HL-60/S4 (cell line): ENCODE results near the gene ZC3H13.
"Not testable (repeated sequence)": the region's sequence is repeated elsewhere in the genome, so short reads cannot be mapped to it uniquely, and the experiment has no call there.

Experiments used
- in situ Hi-C: fragments of 300-500 bp; cut with MboI; formaldehyde crosslinking; loops from 2 replicates; pipeline ENCODE4 v1.14.3; 2022; ENCODE audit warnings: low sequenced_read_pairs

ZC3H13 gene

GRCh38 chr13:46015366-46015765 is 37.2 kb downstream of the ZC3H13 start:
- in situ Hi-C loops, result no loop called here

DNA sequence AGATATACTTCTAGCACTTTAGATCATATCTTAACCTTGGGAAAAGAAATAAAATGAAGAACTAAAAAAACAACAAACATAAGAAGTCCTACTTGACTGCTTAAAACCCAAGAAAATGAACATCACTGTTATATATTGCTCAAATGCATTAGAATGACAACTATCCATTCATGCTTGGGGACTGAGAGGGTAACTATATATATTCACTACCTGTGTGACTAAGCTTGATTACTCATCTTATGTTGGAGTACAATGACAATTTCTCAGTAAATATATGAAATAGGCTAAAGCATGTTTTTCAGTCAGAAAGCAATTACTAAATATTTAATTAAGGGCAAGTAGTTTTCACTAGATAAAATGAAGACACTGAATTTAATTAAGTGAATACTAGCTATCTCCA is 40.1 kb downstream of the ZC3H13 start:
- in situ Hi-C loops, result no loop called here

- in situ Hi-C loops, result no loop called here
These were observed 42.4 kb downstream of the ZC3H13 start for GRCh38 chr13:46010148-46010547.

DNA sequence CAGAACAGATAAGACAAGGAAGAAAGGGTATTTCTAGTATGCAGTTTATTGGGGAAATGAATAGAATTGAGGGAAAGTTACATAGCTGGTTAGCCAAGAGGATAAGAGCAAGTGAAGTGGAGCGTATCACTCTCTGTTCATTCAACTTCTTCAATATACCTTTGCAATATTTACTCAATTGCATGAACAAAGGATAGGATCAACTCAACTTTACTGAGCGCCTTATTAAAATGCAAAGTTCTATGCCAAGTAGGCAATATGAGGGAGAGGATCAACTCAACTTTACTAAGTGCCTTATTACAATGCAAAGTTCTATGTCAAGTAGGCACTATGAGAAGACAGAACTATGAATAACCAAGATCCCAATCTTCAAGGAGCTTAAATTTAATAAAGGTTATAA is 43.9 kb downstream of the ZC3H13 start:
- in situ Hi-C loops, result no loop called here

DNA sequence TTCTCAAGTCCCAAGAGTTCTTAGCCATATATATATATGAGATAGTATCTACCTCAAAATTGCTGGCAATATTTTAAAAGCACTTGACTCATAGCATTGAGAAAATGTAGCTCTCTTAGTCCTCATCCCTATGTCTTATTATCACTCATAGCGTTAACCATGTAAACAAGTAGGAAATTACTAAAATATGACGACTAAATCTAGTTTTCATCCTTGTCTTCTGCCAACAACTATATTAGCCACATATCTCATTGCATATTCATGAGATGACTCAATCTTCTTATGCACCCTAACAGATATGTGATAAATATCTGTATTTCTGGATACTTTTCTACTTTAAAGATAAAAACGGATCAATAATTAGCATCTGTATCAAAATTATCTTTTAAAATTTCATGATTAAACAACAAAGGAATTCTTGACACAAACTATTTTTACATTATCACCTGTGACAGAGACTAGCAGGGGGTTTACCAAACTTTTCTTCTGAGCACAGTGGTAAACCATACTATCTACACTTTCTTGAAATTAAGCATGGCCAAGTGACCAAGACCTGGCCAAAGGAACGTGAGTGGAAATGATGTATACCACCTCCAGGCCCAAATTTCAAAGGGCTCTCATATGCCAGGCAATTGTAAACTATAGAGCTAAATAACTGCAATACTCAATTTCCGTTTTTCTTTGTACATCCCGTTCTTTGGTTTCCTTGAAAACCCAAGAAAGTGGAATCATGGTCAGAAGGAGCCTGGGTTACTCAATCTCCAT is 45.7 kb downstream of the ZC3H13 start:
- in situ Hi-C loops, result no loop called here

- in situ Hi-C loops, result no loop called here
These were observed 48.1 kb downstream of the ZC3H13 start for GRCh38 chr13:46004491-46004890.

DNA sequence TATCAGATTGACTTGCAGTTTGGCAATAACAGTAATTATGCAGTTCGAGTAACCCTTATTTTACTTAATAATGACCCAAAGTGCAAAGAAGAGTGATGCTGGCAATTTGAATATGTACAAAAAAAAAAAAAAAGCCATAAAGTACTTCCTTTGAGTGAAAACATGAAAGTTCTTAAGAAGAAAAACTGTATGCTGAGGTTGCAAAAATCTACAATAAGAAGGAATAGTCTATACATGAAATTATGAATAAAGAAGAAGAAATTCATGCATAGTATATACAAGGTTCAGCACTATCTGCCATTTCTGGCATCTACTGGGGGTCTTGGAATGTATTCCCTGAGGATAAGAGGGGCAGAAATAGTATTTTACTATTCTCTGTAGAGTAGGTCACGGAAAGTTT is 55.9 kb downstream of the ZC3H13 start:
- in situ Hi-C loops, result no loop called here

GRCh38 chr13:45995245-45995644 is 57.3 kb downstream of the ZC3H13 start:
- in situ Hi-C loops, result no loop called here

DNA sequence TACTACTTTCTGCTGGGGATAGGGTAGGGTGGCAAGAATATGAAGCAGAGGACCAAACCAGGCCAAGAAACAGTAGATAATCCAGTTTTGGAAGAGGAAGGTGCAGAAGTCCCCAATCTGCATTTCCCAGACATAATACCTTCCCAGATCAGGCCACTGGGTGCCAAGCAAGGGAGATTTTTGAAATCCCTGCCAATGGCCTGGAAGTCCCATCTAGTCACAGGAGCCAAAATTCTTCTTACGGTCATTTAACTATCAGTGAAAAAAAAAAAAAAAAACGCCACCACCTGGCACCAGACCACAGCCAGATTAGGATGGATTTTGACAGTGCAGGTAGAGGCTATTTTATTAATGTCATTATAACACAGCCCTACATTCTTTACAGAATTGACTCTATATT is 57.8 kb downstream of the ZC3H13 start:
- in situ Hi-C loops, result no loop called here

GRCh38 chr13:45989607-45990006 is 62.9 kb downstream of the ZC3H13 start:
- in situ Hi-C loops, result no loop called here

DNA sequence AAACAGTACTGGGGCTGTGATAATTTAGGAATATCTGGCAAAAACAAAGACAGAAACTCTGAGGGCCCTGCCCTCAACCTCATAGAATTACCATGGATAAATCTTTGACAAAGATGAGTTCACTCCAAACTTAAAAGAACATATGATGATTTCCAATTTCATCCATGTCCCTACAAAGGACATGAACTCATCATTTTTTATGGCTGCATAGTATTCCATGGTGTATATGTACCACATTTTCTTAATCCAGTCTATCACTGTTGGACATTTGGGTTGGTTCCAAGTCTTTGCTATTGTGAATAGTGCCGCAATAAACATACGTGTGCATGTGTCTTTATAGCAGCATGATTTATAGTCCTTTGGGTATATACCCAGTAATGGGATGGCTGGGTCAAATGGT is 71.4 kb downstream of the ZC3H13 start:
- in situ Hi-C loops, result not testable (repeated sequence)

- in situ Hi-C loops, result no loop called here
These were observed 77.2 kb downstream of the ZC3H13 start for GRCh38 chr13:45975337-45975736.

DNA sequence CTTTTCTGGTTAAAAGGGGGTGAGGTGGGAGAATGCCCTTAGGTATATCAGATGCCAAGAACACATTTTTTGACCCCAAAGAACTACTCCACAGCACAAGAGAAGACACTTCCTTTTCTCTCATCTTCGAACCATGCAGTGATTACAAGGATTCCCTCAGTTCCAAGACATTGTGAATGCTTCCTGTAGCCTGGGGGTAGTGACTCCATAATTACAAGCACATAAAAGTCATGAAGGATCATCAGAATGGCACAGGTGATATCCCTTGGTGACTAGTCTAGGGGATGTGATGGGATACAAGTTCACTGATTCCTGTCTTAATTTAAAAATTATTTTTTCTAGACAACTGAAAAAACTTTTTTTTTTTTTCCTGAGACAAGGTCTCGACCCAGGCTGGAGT is 78.0 kb downstream of the ZC3H13 start:
- in situ Hi-C loops, result no loop called here

DNA sequence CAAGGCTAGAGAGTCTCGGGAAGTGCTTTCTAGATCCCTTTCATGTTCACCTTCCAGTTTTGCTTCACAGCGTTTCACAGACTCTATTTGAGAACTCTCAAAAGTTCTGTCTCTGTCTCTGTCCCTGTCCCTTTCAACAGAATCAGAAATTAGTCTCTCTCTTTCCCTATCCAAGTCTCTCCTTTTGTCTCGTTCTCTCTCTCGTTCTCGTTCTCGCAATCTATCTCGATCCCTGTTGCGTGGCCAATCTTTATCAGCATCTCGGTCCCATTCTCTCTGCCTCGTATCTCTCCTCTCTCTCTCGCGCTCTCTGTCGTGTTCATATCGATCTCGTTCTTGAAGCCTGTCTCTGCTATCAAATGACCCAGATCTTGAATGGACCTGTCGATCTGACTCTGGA is 85.0 kb downstream of the ZC3H13 start:
- in situ Hi-C loops, result no loop called here

GRCh38 chr13:45966715-45967114 is 85.8 kb downstream of the ZC3H13 start:
- in situ Hi-C loops, result no loop called here

DNA sequence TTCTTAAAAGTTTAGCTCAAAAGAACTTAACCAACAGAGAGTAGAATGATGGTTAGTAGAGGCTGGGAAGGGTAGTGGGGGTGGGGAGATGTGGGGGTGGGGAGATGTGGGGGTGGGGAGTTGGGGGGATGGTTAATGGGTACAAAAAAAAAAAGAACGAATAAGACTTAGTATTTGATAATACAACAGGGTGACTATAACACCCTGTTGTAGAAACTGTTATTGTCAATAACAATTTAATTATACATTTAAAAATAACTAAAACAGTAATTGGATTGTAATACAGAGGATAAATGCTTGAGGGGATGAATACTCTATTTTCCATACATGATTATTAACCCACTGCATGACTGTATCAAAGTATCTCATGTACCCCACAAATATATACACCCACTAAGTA is 91.1 kb downstream of the ZC3H13 start:
- in situ Hi-C loops, result no loop called here

DNA sequence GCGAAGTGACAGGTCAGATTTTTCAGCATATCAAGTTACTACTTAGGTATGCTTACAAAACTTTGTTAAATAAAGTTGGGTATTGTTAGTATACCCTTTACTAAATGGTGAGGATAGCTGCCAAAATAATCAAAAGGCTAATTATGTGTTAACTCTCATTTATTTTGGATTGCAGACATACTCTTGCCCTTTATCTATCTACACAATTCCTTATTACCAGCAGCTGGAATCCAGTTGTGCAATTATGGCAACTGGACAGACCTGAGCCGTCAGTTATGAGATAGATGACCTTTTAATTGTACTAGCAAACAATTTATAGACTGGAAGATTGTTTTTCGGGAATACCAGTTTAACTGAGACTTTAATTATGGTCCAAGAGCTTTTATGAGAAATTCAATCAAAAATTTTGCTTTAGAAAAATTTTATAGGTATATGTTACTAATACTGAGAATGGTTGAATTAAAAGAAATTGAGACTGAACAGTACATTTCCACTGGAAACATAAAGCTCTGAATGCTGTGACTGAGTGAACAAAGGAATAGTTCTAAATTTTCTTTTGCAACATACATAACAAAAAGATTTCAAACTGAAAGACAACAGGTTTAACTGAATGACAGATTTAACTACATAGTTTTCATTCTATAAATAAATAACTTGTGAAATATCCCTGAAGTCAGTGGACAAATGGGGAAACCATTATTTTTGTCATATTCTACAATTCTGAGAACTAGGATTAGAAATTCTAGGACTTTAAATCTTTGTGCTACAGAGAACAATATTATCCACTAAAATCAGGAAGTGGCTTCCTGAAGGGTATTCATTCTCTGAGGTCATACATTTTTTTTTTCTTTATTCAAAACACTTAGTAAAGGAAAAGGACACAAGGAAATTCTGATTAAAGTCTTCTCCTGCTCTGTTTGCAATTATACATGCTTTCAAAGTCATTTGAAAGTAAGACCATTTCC is 97.4 kb downstream of the ZC3H13 start:
- in situ Hi-C loops, result no loop called here

DNA sequence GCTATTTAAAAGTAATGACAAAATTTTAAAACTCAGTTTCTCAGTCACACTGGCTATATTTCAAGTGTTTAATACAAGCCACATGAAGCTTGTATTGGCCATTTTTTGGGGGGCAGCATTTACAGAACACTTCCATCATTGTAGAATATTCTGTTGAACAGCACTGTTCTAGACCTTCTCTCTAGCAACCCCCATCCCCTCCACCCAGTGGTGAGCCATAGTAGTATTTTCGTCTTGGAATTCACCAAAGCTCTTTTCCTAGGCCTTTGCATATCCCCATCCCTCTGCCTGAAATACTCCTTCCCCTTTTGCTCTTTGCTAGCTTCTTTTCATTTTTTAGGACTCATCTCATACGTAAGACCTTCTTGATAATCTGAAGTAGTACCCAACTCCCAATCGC is 99.5 kb downstream of the ZC3H13 start:
- in situ Hi-C loops, result no loop called here

GRCh38 chr13:45951724-45952123 is 100.8 kb downstream of the ZC3H13 start:
- in situ Hi-C loops, result no loop called here

DNA sequence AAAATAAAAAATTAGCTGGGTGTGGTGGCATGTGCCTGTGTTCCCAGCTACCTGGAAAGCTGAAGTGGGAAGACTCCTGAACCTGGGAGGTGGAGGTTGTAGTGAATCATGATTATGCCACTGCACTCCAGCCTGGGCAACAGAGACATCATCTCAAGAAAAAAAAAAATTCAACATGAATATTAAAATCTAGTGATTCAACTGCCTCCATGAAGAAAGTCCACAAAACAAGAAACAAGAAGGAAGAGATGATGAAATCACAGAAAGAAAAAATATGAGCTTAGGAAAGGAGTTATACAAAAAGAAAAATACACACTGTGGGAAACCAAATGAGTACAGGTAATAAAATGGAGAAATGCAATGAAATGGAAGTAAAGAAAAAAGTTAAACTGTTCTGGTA is 101.4 kb downstream of the ZC3H13 start:
- in situ Hi-C loops, result no loop called here

DNA sequence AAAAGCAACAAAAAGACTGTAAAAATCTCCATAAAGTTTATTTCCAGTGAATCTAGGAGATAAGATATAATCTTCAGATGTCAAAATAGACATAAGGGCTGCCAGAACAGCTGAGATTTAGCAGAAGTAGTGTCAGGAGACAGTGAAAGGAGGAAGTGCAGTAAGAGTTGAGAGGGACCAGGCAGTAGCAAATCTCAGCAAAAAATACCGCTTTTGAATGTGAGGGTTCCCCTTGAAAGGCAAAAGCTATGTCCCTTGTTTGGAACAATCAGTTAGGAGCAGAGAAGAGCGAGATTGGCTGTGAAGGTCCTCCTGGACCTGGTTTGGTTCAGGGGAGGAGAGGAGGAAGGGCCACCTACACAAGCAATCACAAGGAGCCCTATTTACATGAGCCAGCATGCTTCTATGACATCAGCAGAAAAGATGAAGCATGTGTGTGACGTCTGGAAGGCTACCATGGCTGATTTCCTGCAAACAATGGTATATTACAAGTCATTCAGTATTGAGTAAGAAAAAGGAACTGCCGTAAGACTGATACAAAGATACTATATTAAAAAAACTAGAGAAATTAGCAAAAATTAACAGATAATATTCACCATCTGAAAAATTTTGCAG is 102.1 kb downstream of the ZC3H13 start:
- in situ Hi-C loops, result no loop called here

DNA sequence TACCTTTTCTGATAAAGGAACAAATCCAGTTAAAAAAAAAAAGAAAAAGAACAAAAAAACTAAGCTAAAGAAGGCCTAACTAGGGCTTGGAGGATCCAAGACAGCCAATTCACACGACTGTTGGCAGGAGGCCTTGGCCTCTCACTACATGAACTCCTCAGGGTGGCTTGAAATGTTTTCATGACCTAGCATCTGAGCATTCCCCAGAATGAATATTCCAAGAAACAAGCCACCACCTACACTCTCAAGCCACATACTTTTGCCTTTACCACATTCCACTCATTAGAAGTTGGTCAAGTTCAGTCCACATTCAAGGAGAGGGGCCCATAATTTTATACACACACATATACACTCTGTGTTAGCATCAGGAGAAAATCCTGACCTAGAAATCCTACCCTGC is 103.4 kb downstream of the ZC3H13 start:
- in situ Hi-C loops, result no loop called here
